BJ (cell line): ENCODE results near the gene ERP27. TPM values are rescaled to one million over a fixed set of nuclear protein-coding genes. Genes with fewer than 3 reads are reported as not detected.

Experiments
- CTCF ChIA-PET: fragments of 350-600 bp; formaldehyde crosslinking; extraction: SDS; loops from one replicate; lab custom pipeline; 2021; ENCODE audit warnings: antibody characterized with exemption, inconsistent platforms; lab: Yijun Ruan, JAX
- POLR2A ChIA-PET: fragments of 300-600 bp; sonication (Branson Sonifier 250); formaldehyde crosslinking; extraction: SDS; loops from one replicate; lab custom pipeline; 2021; ENCODE audit warnings: antibody characterized with exemption; lab: Charles Lee
- DNase-seq: peaks from one replicate; pipeline ENCODE4 v3.0.0-alpha.2; 2011; ENCODE audit warnings: low read depth
- H3K27me3 ChIP-seq: 2 replicates; pipeline ENCODE4 v1.6.0; 2011; ENCODE audit warnings: low read length; ENCODE audit not compliant: control insufficient read depth, insufficient read depth
- H3K36me3 ChIP-seq: 2 replicates; pipeline ENCODE4 v1.5.1; 2011; ENCODE audit warnings: low read length; ENCODE audit not compliant: control insufficient read depth, insufficient read depth
- H3K4me3 ChIP-seq: 2 replicates; pipeline ENCODE4 v1.5.1; 2011; ENCODE audit warnings: low read depth, mild to moderate bottlenecking, control low read depth, low read length
- polyA plus RNA-seq: library from polyadenylated mRNA; depleted of rRNA; stranded (reverse); fragments of >200 nt; gene quantifications from 2 replicates; pipeline ENCODE4 v1.2.3, GENCODE V29; 2011
- TF ChIP-seq, protein P1 (sequence below): IDR thresholded peaks from 2 replicates; pipeline ENCODE4 v1.5.1; 2011; ENCODE audit warnings: low read depth, mild to moderate bottlenecking, control low read depth, inconsistent platforms, low read length, moderate library complexity; ENCODE audit not compliant: insufficient read depth

ERP27 gene
- polyA plus RNA-seq, 1 experiment: 0.93 TPM

DNA sequence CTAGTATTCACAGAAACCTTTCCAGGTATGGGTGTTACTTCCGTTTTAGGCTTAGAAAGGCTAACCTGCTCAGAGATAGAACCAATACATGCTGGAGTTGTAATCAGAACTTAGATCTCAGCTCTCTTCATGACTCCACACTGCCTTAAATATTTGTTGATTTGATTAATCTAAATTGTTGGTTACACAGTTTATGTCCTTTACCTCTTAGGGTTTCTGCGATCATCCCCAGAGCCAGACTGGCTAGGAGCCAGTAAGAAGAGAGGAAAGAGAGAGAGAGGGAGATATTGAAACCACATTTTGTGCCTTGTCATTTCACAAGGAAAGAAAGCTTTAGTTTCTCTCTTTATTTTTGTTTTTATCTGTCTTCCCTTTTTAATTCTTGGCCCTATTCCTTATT is 35.9 kb downstream of the ERP27 start:
- DNase-seq: no peak
- ChIA-PET POLR2A (no interaction called here), CTCF (interaction anchor here (1.1 to 1.4 kb wide), 3 partner anchors 8 to 80 kb away, joined by 4 to 5 read pairs (median 4); no protein-coding TSS in a partner anchor)
- Histone ChIP-seq H3K27me3 (no peaks in the 10 kb centered on the region), H3K4me3 (no peak overlapping the region), H3K36me3 (no peaks in the 10 kb centered on the region)
- TF ChIP-seq, protein P1, sequence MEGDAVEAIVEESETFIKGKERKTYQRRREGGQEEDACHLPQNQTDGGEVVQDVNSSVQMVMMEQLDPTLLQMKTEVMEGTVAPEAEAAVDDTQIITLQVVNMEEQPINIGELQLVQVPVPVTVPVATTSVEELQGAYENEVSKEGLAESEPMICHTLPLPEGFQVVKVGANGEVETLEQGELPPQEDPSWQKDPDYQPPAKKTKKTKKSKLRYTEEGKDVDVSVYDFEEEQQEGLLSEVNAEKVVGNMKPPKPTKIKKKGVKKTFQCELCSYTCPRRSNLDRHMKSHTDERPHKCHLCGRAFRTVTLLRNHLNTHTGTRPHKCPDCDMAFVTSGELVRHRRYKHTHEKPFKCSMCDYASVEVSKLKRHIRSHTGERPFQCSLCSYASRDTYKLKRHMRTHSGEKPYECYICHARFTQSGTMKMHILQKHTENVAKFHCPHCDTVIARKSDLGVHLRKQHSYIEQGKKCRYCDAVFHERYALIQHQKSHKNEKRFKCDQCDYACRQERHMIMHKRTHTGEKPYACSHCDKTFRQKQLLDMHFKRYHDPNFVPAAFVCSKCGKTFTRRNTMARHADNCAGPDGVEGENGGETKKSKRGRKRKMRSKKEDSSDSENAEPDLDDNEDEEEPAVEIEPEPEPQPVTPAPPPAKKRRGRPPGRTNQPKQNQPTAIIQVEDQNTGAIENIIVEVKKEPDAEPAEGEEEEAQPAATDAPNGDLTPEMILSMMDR: no peak

DNA sequence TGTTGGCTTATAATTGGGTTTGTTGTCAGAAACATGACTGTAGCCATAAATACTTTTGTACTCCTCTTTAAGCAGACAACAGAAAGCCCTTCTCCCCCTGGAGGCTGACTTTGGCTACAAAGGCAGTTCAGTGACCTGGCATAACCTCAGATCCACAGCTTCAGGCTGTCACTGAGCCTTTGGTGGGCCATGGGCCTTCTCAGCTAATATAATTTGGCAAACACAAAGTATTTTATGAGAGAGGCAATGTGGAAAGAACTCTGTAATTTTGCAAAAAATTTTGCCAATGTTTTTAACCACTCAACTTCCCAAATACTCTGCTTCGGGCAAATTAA is 37.1 kb downstream of the ERP27 start:
- H3K27me3 ChIP-seq: no peaks in the 10 kb centered on the region
- H3K4me3 ChIP-seq: no peak overlapping the region
- CTCF ChIA-PET: interaction anchor here (1.2 kb wide), 1 partner anchor 79 kb away, joined by 4 read pairs; no protein-coding TSS in a partner anchor
- POLR2A ChIA-PET: no interaction called here
- DNase-seq: no peak
- H3K36me3 ChIP-seq: no peaks in the 10 kb centered on the region
- TF ChIP-seq, protein P1: no peak

DNA sequence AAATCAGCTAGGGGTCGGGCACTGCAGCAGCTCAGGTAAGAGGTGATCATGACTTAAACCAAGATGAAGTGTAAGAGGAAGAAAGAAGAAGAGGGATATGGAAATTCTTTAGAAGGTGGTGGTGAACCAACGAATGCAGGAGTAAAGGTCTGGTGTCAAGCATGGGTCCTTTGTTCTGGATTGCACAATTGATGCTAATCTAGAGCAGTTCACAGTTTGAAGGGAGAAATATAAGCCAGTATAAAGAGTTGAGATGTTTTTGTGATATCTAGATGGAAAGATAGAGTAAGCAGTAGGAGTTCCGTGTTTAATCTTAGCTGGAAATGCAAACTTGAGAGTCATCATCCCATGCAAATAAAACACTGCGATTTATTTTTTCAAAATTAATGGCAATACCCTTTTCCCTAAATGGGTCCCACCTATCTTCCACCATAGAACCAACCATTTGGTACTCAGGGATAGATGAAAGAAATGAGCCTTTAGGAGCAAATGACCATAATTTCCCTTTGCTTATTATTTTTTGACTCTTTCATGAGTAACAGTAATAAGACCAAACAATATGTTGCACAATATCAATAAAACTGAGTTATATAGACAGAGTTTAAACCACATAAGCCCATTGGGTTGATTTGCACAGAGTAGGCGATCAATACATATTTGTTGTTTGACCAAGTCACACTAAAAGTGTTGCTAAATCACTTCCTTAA is 37.7 kb downstream of the ERP27 start:
- H3K36me3 ChIP-seq: no peaks in the 10 kb centered on the region
- no peaks in the 10 kb centered on the region for H3K27me3 ChIP-seq
- TF ChIP-seq, protein P1: no peak
- no peak overlapping the region for H3K4me3 ChIP-seq
- CTCF ChIA-PET: no interaction called here
- no peak for DNase-seq
- POLR2A ChIA-PET: no interaction called here

DNA sequence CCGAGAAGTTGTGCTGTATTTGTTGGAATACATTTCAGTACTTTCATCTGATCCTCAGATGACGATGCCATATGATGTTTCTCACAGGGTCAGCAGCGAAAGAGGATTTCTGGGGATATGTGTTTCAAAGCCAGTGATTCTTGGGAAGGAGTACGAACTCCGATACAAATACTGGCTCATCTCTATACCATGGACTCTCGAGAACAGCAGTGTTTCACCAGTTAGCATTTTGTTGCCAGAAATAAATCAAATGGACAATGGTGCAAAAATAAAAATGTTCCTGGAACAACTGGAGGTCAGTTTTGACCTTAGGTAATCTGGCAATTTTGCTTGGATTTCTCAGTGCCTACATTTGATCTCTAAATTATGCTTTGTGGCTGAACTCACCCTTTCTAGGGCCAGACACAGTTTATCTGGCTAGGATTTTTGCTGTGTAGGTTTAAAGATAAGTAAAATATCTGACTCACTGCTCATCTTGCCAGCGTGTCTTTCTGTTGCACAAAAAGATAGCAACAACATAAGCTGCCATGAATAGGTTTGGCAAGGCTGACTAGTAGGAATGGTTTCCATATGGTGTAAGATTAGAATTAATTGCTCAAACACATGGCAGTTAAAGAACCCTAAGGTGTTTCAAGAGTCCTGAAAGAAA is 41.7 kb downstream of the ERP27 start:
- Histone ChIP-seq H3K27me3 (0 out of 2 replicates have a peak, but pooled peaks cover 1% of the 10 kb centered on the region), H3K4me3 (no peak overlapping the region), H3K36me3 (no peaks in the 10 kb centered on the region)
- ChIA-PET POLR2A (interaction anchor here (0.6 kb wide), 1 partner anchor 32 kb away, joined by 3 read pairs; no protein-coding TSS in a partner anchor), CTCF (no interaction called here)
- DNase-seq: no peak
- TF ChIP-seq, protein P1: no peak

DNA sequence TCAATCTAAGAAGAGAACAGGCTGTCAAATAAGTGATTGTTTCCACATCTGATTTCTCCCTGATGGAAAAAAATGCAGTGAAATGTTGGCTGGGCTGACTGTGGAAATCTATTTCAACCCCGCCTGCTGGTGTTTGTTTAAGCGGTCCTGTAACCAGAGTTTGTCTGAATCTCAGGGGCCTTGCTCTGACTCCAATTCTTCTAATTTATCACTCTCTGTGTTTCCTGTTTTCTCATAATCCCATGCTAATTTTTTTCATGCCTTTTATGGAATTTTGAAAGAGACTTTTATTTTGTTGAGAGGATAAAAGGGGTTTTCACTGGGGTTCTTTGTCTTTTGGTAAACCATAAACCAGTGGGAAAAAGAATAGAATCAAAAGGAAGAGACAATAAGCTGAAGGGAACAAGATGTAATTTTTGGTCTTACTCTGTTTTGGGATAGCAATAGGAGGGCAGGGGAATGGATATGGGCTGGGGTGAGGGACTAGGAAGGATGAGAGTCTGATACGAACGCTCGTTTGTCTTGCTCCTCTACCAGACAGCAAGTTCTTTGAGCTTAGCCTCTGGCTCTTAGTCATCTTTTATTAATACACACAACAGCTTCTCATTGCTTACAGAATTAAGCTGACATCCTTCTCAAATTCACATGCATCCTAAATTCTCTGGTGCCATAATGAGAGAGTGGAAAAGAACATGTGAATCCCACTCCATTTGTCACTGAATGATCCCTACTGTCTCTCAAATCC is 44.7 kb downstream of the ERP27 start:
- no peak overlapping the region for H3K4me3 ChIP-seq
- DNase-seq: no peak
- H3K36me3 ChIP-seq: no peaks in the 10 kb centered on the region
- peaks cover 3% of the 10 kb centered on the region; the same call in 1 of the 2 replicates for H3K27me3 ChIP-seq
- ChIA-PET POLR2A (no interaction called here), CTCF (interaction anchor here (0.7 to 1.5 kb wide), 4 partner anchors 9 to 143 kb away, joined by 3 to 7 read pairs (median 4); no protein-coding TSS in a partner anchor)
- TF ChIP-seq, protein P1: no peak
